Sigmoid colon (tissue), 4 donors: Measurements from ENCODE around the gene EVA1A.

ENCODE experiments used
- CTCF ChIP-seq, 4 experiments: fragments of 450-650 bp in 3 of 4; fragments of 200-600 bp in 1 of 4; IDR thresholded peaks; one replicate each; pipeline ENCODE4 v1.5.1; 2016 to 2019; ENCODE audit warnings: antibody characterized with exemption in 4 of 4, mild to moderate bottlenecking in 3 of 4, moderate library complexity in 2 of 4
- EP300 ChIP-seq, 4 donors: sonication (generic); formaldehyde crosslinking; IDR thresholded peaks; one replicate each; pipeline ENCODE4 v1.6.1; 2017; ENCODE audit warnings: antibody characterized with exemption in 4 of 4
- POLR2A ChIP-seq, 2 donors: fragments of 450-650 bp; IDR thresholded peaks; one replicate each; pipeline ENCODE4 v1.6.1; 2016; ENCODE audit warnings: antibody characterized with exemption in 2 of 2, mild to moderate bottlenecking in 2 of 2, moderate library complexity in 2 of 2
- POLR2AphosphoS5 ChIP-seq, 4 donors: sonication (generic); formaldehyde crosslinking; IDR thresholded peaks; one replicate each; pipeline ENCODE4 v1.6.1; 2017; ENCODE audit warnings: antibody characterized with exemption in 4 of 4

GRCh38 chr2:75483878-75484277 lies 76.9 kb downstream of the EVA1A start:
- TF ChIP-seq POLR2A (IDR thresholded peaks at IDR 0.05) (no peak), CTCF (IDR thresholded peaks at IDR 0.05) (no peak), POLR2AphosphoS5 (IDR thresholded peaks at IDR 0.05) (no peak), EP300 (IDR thresholded peaks at IDR 0.05) (no peak)
